Activated CD4-positive, alpha-beta T cell treated with anti-CD3 and anti-CD28 coated beads, Interleukin-2, Interleukin-6, amounts not matched to agents 100 ng/mL and 50 ng/mL, durations not matched to agents 16 hours and 8 hours (primary cell): Measurements from ENCODE around the gene EIF4E3.

Experiments
- DNase-seq: peaks from one replicate; pipeline ENCODE4 v3.0.0-alpha.2; 2020

The EIF4E3 gene

GRCh38 chr3:71641674-71642073 lies 83.5 kb downstream of the EIF4E3 start:
- peak; percentile 16 for DNase-seq

- no peak for DNase-seq
Observed at GRCh38 chr3:71640331-71640983, 84.7 kb downstream of the EIF4E3 start.

- no peak for DNase-seq
Observed at GRCh38 chr3:71636482-71636881, 88.7 kb downstream of the EIF4E3 start.

GRCh38 chr3:71636001-71636400 lies 89.2 kb downstream of the EIF4E3 start:
- no peak for DNase-seq

- no peak for DNase-seq
Observed at GRCh38 chr3:71634671-71635070, 90.5 kb downstream of the EIF4E3 start.

GRCh38 chr3:71629711-71630110 lies 95.5 kb downstream of the EIF4E3 start:
- DNase-seq: no peak

GRCh38 chr3:71629289-71629688 lies 95.9 kb downstream of the EIF4E3 start:
- no peak for DNase-seq

- no peak for DNase-seq
Observed at GRCh38 chr3:71628522-71628921, 96.7 kb downstream of the EIF4E3 start.

- DNase-seq: no peak
Observed at GRCh38 chr3:71625676-71626075, 99.5 kb downstream of the EIF4E3 start.
